HepG2 (cell line): ENCODE measurements around the gene COL27A1. TPM values are rescaled to one million over a fixed set of nuclear protein-coding genes. Genes with fewer than 3 reads are reported as not detected.

Experiments
- ATAC-seq: fragments of 200-7000 bp; cut with Tn5 transposase; 3 replicates; pipeline ENCODE4 v1.9.1; 2020; ENCODE audit warnings: mild to moderate bottlenecking, moderate library complexity
- BruUV-seq: library from RNA; stranded (reverse); fragments of 400-500 nt; replicated peaks from 2 replicates; lab custom pipeline; 2021; lab: Mats Ljungman, UMichigan
- CTCF ChIA-PET: fragments of 300-600 bp; formaldehyde crosslinking; extraction: SDS; loops from one replicate; lab custom pipeline; 2021; ENCODE audit warnings: low total read pairs, inconsistent platforms, low intra/inter-chr PET ratio; lab: Yijun Ruan, JAX
- POLR2A ChIA-PET: fragments of 350-600 bp; sonication (Branson Sonifier 250); formaldehyde crosslinking; loops from one replicate; lab custom pipeline; 2020; ENCODE audit warnings: antibody characterized with exemption, inconsistent platforms; lab: Yijun Ruan, JAX
- DNase-seq: peaks from one replicate; pipeline ENCODE4 v3.0.0-alpha.2; 2015; ENCODE audit warnings: low spot score
- FAIRE-seq: peaks from 3 replicates; lab custom pipeline; 2011; peaks lifted over from hg19 to GRCh38; lab: Jason Lieb, UNC
- H2AFZ ChIP-seq: one replicate; pipeline ENCODE4 v1.6.1; 2011; ENCODE audit warnings: low read length, inconsistent platforms
- H3K27ac ChIP-seq: fragments of 300-600 bp; 3 replicates; pipeline ENCODE4 v1.8.0; 2011; ENCODE audit warnings: mixed run types, mild to moderate bottlenecking, mixed read lengths, low read length, inconsistent platforms; ENCODE audit not compliant: insufficient read depth; ENCODE audit errors: extremely low read length
- H3K27me3 ChIP-seq, 2 experiments: fragments of 200-600 bp in 1 of 2; 2 replicates in 1 of 2; 3 replicates in 1 of 2; pipeline versions ENCODE4 v1.6.0 to v1.8.0; 2011; ENCODE audit warnings: low read length in 2 of 2, mild to moderate bottlenecking in 2 of 2, moderate library complexity in 2 of 2, inconsistent platforms in 1 of 2; ENCODE audit not compliant: insufficient read depth in 2 of 2, control insufficient read depth in 1 of 2
- H3K36me3 ChIP-seq, 2 experiments: fragments of 200-600 bp in 1 of 2; replicated peaks in 1 of 2; 2 replicates in 1 of 2; 3 replicates in 1 of 2; pipeline versions ENCODE4 v1.5.1 to v1.8.0; 2011; ENCODE audit warnings: low read length in 2 of 2, inconsistent platforms in 1 of 2; ENCODE audit not compliant: insufficient read depth in 2 of 2, control insufficient read depth in 1 of 2
- H3K4me1 ChIP-seq: 2 replicates; pipeline ENCODE4 v1.5.1; 2012; ENCODE audit warnings: low read length, inconsistent platforms; ENCODE audit not compliant: insufficient read depth
- H3K4me2 ChIP-seq: 2 replicates; pipeline ENCODE4 v1.6.0; 2011; ENCODE audit warnings: low read depth, low read length, inconsistent platforms
- H3K4me3 ChIP-seq, 3 experiments: fragments of 200-600 bp in 1 of 3; sonication (generic), shearing (Covaris generic) in 1 of 3; replicated peaks in 1 of 3; 2 replicates each; pipeline ENCODE4 v1.5.1; 2011 to 2016; ENCODE audit warnings: low read length in 3 of 3, inconsistent platforms in 2 of 3, low read depth in 2 of 3, mild to moderate bottlenecking in 2 of 3, control low read depth in 1 of 3, mixed read lengths in 1 of 3; ENCODE audit not compliant: insufficient read depth in 1 of 3
- H3K79me2 ChIP-seq: one replicate; pipeline ENCODE4 v1.6.1; 2011; ENCODE audit warnings: low read length, inconsistent platforms; ENCODE audit not compliant: insufficient read depth
- H3K9ac ChIP-seq: 2 replicates; pipeline ENCODE4 v1.6.0; 2011; ENCODE audit warnings: mild to moderate bottlenecking, low read depth, low read length, inconsistent platforms; ENCODE audit not compliant: insufficient read depth
- H3K9me3 ChIP-seq: 2 replicates; pipeline ENCODE4 v1.5.1; 2012; ENCODE audit warnings: mild to moderate bottlenecking, low read length
- H4K20me1 ChIP-seq: 2 replicates; pipeline ENCODE4 v1.6.0; 2011; ENCODE audit warnings: inconsistent platforms, mild to moderate bottlenecking, low read length, moderate library complexity; ENCODE audit not compliant: insufficient read depth
- BCL6 ChIP-seq: IDR thresholded peaks from 2 replicates; pipeline ENCODE4 v1.6.1; 2016; ENCODE audit warnings: missing genetic modification reagents, missing compliant biosample characterization
- CEBPB ChIP-seq: IDR thresholded peaks from 2 replicates; pipeline ENCODE4 v1.6.1; 2011; ENCODE audit warnings: low read depth, low read length, improper control_type of control experiment, borderline replicate concordance
- CEBPG ChIP-seq: IDR thresholded peaks from 2 replicates; pipeline ENCODE4 v1.6.1; 2016
- CREB1 ChIP-seq, 2 experiments: fragments of 450-650 bp in 1 of 2; IDR thresholded peaks; 2 replicates each; pipeline ENCODE4 v1.6.1; 2016 to 2017; ENCODE audit warnings: control low read depth in 1 of 2, mild to moderate bottlenecking in 1 of 2, missing compliant biosample characterization in 1 of 2, missing genetic modification characterization in 1 of 2
- E2F5 ChIP-seq: sonication (generic); formaldehyde crosslinking; conservative IDR thresholded peaks from 2 replicates; pipeline ENCODE4 v1.4.0; 2020; ENCODE audit warnings: missing genetic modification reagents
- ERF ChIP-seq: IDR thresholded peaks from 2 replicates; pipeline ENCODE4 v1.6.1; 2018; ENCODE audit warnings: missing biosample characterization, missing genetic modification reagents
- NCOA2 ChIP-seq: sonication (generic); formaldehyde crosslinking; IDR thresholded peaks from 2 replicates; pipeline ENCODE4 v1.8.0; 2022; ENCODE audit warnings: inconsistent platforms
- PAF1 ChIP-seq: IDR thresholded peaks from 2 replicates; pipeline ENCODE4 v1.6.1; 2016; ENCODE audit warnings: missing genetic modification reagents, missing compliant biosample characterization
- RXRA ChIP-seq: sonication (generic); formaldehyde crosslinking; IDR thresholded peaks from 2 replicates; pipeline ENCODE4 v1.5.1; 2020; ENCODE audit warnings: missing genetic modification reagents
- SMC3 ChIP-seq: IDR thresholded peaks from 2 replicates; pipeline ENCODE4 v1.6.1; 2011; ENCODE audit warnings: low read length, improper control_type of control experiment
- SOX6 ChIP-seq, 2 experiments: fragments of 450-650 bp in 1 of 2; sonication (generic) in 1 of 2; formaldehyde crosslinking in 1 of 2; IDR thresholded peaks; 2 replicates each; pipeline versions ENCODE4 v1.4.0 to v1.6.1; 2017 to 2020; ENCODE audit warnings: antibody characterized with exemption in 1 of 2, mild to moderate bottlenecking in 1 of 2, missing genetic modification reagents in 1 of 2
- THAP11 ChIP-seq: IDR thresholded peaks from 2 replicates; pipeline ENCODE4 v1.6.1; 2016; ENCODE audit warnings: missing biosample characterization, missing genetic modification reagents
- YEATS2 ChIP-seq: sonication (generic); formaldehyde crosslinking; IDR thresholded peaks from 2 replicates; pipeline ENCODE4 v1.4.0; 2020; ENCODE audit warnings: missing genetic modification reagents, borderline replicate concordance
- ZNF121 ChIP-seq: sonication (generic); formaldehyde crosslinking; IDR thresholded peaks from 2 replicates; pipeline ENCODE4 v1.5.0; 2020; ENCODE audit warnings: mild to moderate bottlenecking, missing genetic modification reagents
- ZNF263 ChIP-seq: sonication (generic); formaldehyde crosslinking; IDR thresholded peaks from 2 replicates; pipeline ENCODE4 v1.4.0; 2020; ENCODE audit warnings: missing genetic modification reagents
- ZNF282 ChIP-seq: fragments of 450-650 bp; IDR thresholded peaks from 2 replicates; pipeline ENCODE4 v1.6.1; 2018; ENCODE audit not compliant: partially characterized antibody
- WGBS: methylation state at CpG from one replicate; pipeline ENCODE4 v1.1.6; 2017; ENCODE audit warnings: low lambda C conversion rate; 5-methylcytosine and 5-hydroxymethylcytosine counted together
- in situ Hi-C: cut with HindIII; loops from 2 replicates; pipeline ENCODE4 v1.10.0; 2017; ENCODE audit warnings: low pct_unique_long_range_greater_than_20kb; ENCODE audit not compliant: extremely low pct_ligation_motif_present
- intact Hi-C: fragments of 100-400 bp; cut with micrococcal nuclease; formaldehyde crosslinking; loops from one replicate; pipeline ENCODE4 v1.10.0; 2022; ENCODE audit not compliant: unreplicated experiment
- polyA plus RNA-seq, 8 experiments: library from polyadenylated mRNA; depleted of rRNA in 3 of 8; stranded (reverse) in 7 of 8; unstranded in 1 of 8; fragments of >200 nt; fragmentation: Illumina TruSeq in 4 of 8; extraction: Trizol in 4 of 8; gene quantifications; 2 replicates each; pipeline versions ENCODE4 v1.2.1 to v1.2.3, GENCODE V29; 2011 to 2016; ENCODE audit warnings: low read depth in 4 of 8, missing spikeins in 1 of 8, mixed read lengths in 1 of 8; ENCODE audit not compliant: insufficient read depth in 1 of 8
- total RNA-seq, 5 experiments: library from RNA; depleted of rRNA; stranded (reverse); fragments of >200 nt; fragmentation: Illumina TruSeq; extraction: Trizol; gene quantifications; 2 replicates each; pipeline ENCODE4 v1.2.3, GENCODE V29; 2016; ENCODE audit warnings: low read depth in 1 of 5
- TF ChIP-seq, protein P1 (sequence below): sonication (generic); formaldehyde crosslinking; IDR thresholded peaks from 2 replicates; pipeline ENCODE4 v1.5.0; 2020; ENCODE audit warnings: mild to moderate bottlenecking, missing genetic modification reagents, moderate library complexity
- TF ChIP-seq, protein P2 (sequence below): sonication (generic); formaldehyde crosslinking; IDR thresholded peaks from 2 replicates; pipeline ENCODE4 v1.8.1; 2023; ENCODE audit warnings: mild to moderate bottlenecking, inconsistent platforms, moderate library complexity, missing genetic modification reagents, borderline replicate concordance
- TF ChIP-seq, protein P3 (sequence below): IDR thresholded peaks from 2 replicates; pipeline ENCODE4 v1.6.1; 2016; ENCODE audit warnings: low read depth, borderline replicate concordance

COL27A1 gene
- total and polyA plus RNA-seq, 2 of the 13 experiments (the other 11 are each of a cell fraction or from before 2014, with no cell fraction given), result 71.3 to 89.1 TPM

DNA sequence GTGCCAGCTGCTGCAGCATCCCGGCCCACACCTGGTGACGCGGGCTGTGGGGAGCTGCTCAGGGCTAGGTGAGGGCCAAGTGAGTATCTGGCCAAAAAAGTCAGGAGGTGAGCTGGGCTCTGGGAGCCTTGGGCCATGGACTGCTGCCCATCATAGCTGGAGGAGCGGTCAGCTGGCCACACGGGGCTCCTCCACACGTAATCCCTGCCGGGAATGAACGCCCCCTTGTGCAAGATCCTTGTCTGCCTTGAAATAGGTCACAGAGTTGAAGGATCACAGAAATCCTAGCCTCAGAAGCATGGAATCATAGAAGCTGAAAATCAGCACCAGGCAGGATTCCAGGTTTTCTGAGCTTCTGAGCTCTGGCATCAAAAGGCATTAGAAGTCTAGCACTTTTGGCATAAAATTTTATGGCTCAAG lies 16.8 kb upstream of the COL27A1 start:
- no peak overlapping the region for H3K9ac ChIP-seq
- no TSS peak for BruUV-seq
- FAIRE-seq (peak; percentile 66), DNase-seq (no peak), ATAC-seq (peak; percentile 46)
- 6% methylated on average over 5 of the region's 8 CpGs for WGBS
- no peak overlapping the region for H3K27ac ChIP-seq
- intact Hi-C loops, result loop anchor here (1.0 kb wide), 1 partner anchor 30 kb away; no protein-coding TSS in a partner anchor
- no peaks in the 10 kb centered on the region for H3K79me2 ChIP-seq
- peaks cover 0 to 1% of the 10 kb centered on the region in 2 experiments; a peak in 1 of 5 replicates for H3K27me3 ChIP-seq
- no peak overlapping the region for H3K4me2 ChIP-seq
- no peak overlapping the region for H2AFZ ChIP-seq
- CTCF ChIA-PET, result interaction anchor here (2.9 kb wide), 1 partner anchor 31 kb away, joined by 13 read pairs; no protein-coding TSS in a partner anchor
- POLR2A ChIA-PET, result interaction anchor here (1.2 to 5.8 kb wide), 7 partner anchors 15 to 57 kb away, joined by 4 to 87 read pairs (median 9); no protein-coding TSS in a partner anchor
- no peak overlapping the region for H3K4me3 ChIP-seq
- in situ Hi-C loops, result no loop called here
- H3K36me3 ChIP-seq, result no peaks in the 10 kb centered on the region
- no peaks in the 10 kb centered on the region for H4K20me1 ChIP-seq
- H3K9me3 ChIP-seq, result no peaks in the 10 kb centered on the region
- peaks cover 84% of the 10 kb centered on the region for H3K4me1 ChIP-seq
- TF ChIP-seq THAP11 (CRISPR knock-in tag), result peak; percentile 25; the same call in 1 of the 2 replicates
- peak; percentile 15; the same call in 1 of the 2 replicates for TF ChIP-seq SMC3
- peak; percentile 61 for TF ChIP-seq BCL6 (CRISPR knock-in tag)
- TF ChIP-seq PAF1 (CRISPR knock-in tag), result no peak
- TF ChIP-seq CEBPG (CRISPR knock-in tag), result peak; percentile 61
- TF ChIP-seq NCOA2 (CRISPR knock-in tag), result 0 out of 2 replicates have a peak, but pooled peaks have one; percentile 13
- TF ChIP-seq, protein P1, sequence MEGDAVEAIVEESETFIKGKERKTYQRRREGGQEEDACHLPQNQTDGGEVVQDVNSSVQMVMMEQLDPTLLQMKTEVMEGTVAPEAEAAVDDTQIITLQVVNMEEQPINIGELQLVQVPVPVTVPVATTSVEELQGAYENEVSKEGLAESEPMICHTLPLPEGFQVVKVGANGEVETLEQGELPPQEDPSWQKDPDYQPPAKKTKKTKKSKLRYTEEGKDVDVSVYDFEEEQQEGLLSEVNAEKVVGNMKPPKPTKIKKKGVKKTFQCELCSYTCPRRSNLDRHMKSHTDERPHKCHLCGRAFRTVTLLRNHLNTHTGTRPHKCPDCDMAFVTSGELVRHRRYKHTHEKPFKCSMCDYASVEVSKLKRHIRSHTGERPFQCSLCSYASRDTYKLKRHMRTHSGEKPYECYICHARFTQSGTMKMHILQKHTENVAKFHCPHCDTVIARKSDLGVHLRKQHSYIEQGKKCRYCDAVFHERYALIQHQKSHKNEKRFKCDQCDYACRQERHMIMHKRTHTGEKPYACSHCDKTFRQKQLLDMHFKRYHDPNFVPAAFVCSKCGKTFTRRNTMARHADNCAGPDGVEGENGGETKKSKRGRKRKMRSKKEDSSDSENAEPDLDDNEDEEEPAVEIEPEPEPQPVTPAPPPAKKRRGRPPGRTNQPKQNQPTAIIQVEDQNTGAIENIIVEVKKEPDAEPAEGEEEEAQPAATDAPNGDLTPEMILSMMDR (CRISPR knock-in tag), result peak; percentile 67
- TF ChIP-seq, protein P2, sequence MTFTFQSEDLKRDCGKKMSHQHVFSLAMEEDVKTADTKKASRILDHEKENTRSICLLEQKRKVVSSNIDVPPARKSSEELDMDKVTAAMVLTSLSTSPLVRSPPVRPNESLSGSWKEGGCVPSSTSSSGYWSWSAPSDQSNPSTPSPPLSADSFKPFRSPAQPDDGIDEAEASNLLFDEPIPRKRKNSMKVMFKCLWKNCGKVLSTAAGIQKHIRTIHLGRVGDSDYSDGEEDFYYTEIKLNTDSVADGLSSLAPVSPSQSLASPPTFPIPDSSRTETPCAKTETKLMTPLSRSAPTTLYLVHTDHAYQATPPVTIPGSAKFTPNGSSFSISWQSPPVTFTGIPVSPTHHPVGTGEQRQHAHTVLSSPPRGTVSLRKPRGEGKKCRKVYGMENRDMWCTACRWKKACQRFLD, result no peak
- TF ChIP-seq, protein P3, sequence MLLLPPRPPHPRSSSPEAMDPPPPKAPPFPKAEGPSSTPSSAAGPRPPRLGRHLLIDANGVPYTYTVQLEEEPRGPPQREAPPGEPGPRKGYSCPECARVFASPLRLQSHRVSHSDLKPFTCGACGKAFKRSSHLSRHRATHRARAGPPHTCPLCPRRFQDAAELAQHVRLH (CRISPR knock-in tag), result 0 out of 2 replicates have a peak, but pooled peaks have one; percentile 16
- no peak for TF ChIP-seq CREB1 (IDR thresholded peaks at IDR 0.05)
- 0 out of 2 replicates have a peak, but pooled peaks have one; percentile 17 for TF ChIP-seq CREB1 (CRISPR knock-in tag; IDR thresholded peaks at IDR 0.05)
- no peak for TF ChIP-seq E2F5 (CRISPR knock-in tag)
- no peak for TF ChIP-seq ZNF282
- TF ChIP-seq ERF (CRISPR knock-in tag), result 0 out of 2 replicates have a peak, but pooled peaks have one; percentile 37
- TF ChIP-seq CEBPB, result peak; percentile 64; the same call in 1 of the 2 replicates
- TF ChIP-seq ZNF263 (CRISPR knock-in tag), result peak; percentile 70
- peak; percentile 62 for TF ChIP-seq ZNF121 (CRISPR knock-in tag)
- peak; percentile 33; the same call in 1 of the 2 replicates for TF ChIP-seq RXRA (CRISPR knock-in tag)
- no peak for TF ChIP-seq SOX6 (IDR thresholded peaks at IDR 0.05)
- peak; percentile 25; the same call in 1 of the 2 replicates for TF ChIP-seq SOX6 (CRISPR knock-in tag; IDR thresholded peaks at IDR 0.05)
- TF ChIP-seq YEATS2 (CRISPR knock-in tag), result 0 out of 2 replicates have a peak, but pooled peaks have one; percentile 19
